Parathyroid adenoma (tissue), 2 donors: Measurements from ENCODE around the gene LRRC4C.

Experiments
- H2AFZ ChIP-seq: fragments of 300-600 bp; sonication (generic); one replicate; pipeline ENCODE4 v1.7.0; 2017; ENCODE audit warnings: antibody characterized with exemption, mild to moderate bottlenecking
- H3K27ac ChIP-seq: fragments of 300-600 bp; sonication (generic); one replicate; pipeline ENCODE4 v1.7.0; 2017
- H3K27me3 ChIP-seq: fragments of 300-600 bp; sonication (generic); one replicate; pipeline ENCODE4 v1.7.0; 2017; ENCODE audit warnings: low read length; ENCODE audit not compliant: control insufficient read depth, insufficient read depth
- H3K36me3 ChIP-seq: fragments of 300-600 bp; sonication (generic); one replicate; pipeline ENCODE4 v1.7.0; 2017; ENCODE audit warnings: low read length; ENCODE audit not compliant: control insufficient read depth, insufficient read depth
- H3K4me1 ChIP-seq: fragments of 300-600 bp; sonication (generic); one replicate; pipeline ENCODE4 v1.7.0; 2017; ENCODE audit warnings: control low read depth
- H3K4me2 ChIP-seq: fragments of 300-600 bp; sonication (generic); one replicate; pipeline ENCODE4 v1.7.0; 2017; ENCODE audit warnings: low read length
- H3K4me3 ChIP-seq: fragments of 300-600 bp; sonication (generic); one replicate; pipeline ENCODE4 v1.7.0; 2017; ENCODE audit warnings: low read depth, low read length
- H3K79me2 ChIP-seq: fragments of 300-600 bp; sonication (generic); one replicate; pipeline ENCODE4 v1.7.0; 2017; ENCODE audit warnings: control low read depth
- H3K9ac ChIP-seq: fragments of 300-600 bp; sonication (generic); one replicate; pipeline ENCODE4 v1.7.0; 2017; ENCODE audit warnings: mild to moderate bottlenecking
- H3K9me3 ChIP-seq: fragments of 300-600 bp; sonication (generic); one replicate; pipeline ENCODE4 v1.7.0; 2017; ENCODE audit warnings: low read length; ENCODE audit not compliant: control insufficient read depth
- CTCF ChIP-seq: fragments of 300-600 bp; sonication (generic); IDR thresholded peaks from one replicate; pipeline ENCODE4 v1.7.0; 2017; ENCODE audit warnings: antibody characterized with exemption, mild to moderate bottlenecking
- donor health status: primary hyperparathyroidism.

Gene LRRC4C

GRCh38 chr11:40255457-40255856 is 1204.0 kb downstream of the LRRC4C start:
- no peak for TF ChIP-seq CTCF
- Histone ChIP-seq H3K27ac (no peak overlapping the region), H3K9ac (no peak overlapping the region), H3K27me3 (no peaks in the 10 kb centered on the region), H3K79me2 (no peaks in the 10 kb centered on the region), H3K9me3 (no peaks in the 10 kb centered on the region), H3K4me3 (no peak overlapping the region), H3K4me2 (no peak overlapping the region), H3K36me3 (no peaks in the 10 kb centered on the region), H2AFZ (no peak overlapping the region), H3K4me1 (no peaks in the 10 kb centered on the region)

DNA sequence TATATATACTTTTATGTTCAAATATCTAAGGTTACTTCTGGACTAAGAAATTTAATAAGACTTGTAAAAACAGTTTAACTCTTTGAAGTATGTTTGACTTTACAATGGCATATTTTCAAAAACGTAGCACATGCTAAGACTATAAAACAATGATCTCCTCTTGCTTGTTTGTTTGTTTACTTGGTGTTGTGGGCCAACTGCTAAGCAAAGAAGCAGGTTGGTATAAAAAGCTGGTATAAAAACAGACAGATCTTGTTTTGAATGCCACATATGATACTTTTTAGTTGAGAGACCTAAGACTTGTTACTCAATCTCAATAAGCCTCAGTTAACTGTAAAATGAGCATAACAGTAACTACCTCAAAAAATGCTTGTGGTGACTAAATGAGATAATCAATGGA is 1206.3 kb downstream of the LRRC4C start:
- H2AFZ ChIP-seq, result no peak overlapping the region
- no peak overlapping the region for H3K9ac ChIP-seq
- TF ChIP-seq CTCF, result no peak
- no peaks in the 10 kb centered on the region for H3K36me3 ChIP-seq
- H3K4me3 ChIP-seq, result no peak overlapping the region
- no peak overlapping the region for H3K4me2 ChIP-seq
- H3K79me2 ChIP-seq, result no peaks in the 10 kb centered on the region
- no peaks in the 10 kb centered on the region for H3K4me1 ChIP-seq
- H3K27me3 ChIP-seq, result no peaks in the 10 kb centered on the region
- no peaks in the 10 kb centered on the region for H3K9me3 ChIP-seq
- no peak overlapping the region for H3K27ac ChIP-seq

GRCh38 chr11:40252236-40252635 is 1207.2 kb downstream of the LRRC4C start:
- Histone ChIP-seq H3K36me3 (no peaks in the 10 kb centered on the region), H3K27ac (no peak overlapping the region), H2AFZ (no peak overlapping the region), H3K4me1 (no peaks in the 10 kb centered on the region), H3K4me2 (no peak overlapping the region), H3K9ac (no peak overlapping the region), H3K79me2 (no peaks in the 10 kb centered on the region), H3K27me3 (no peaks in the 10 kb centered on the region), H3K9me3 (no peaks in the 10 kb centered on the region), H3K4me3 (no peak overlapping the region)
- TF ChIP-seq CTCF, result no peak

GRCh38 chr11:40246983-40247382 is 1212.5 kb downstream of the LRRC4C start:
- no peak overlapping the region for H3K9ac ChIP-seq
- no peak overlapping the region for H3K4me3 ChIP-seq
- no peaks in the 10 kb centered on the region for H3K79me2 ChIP-seq
- no peaks in the 10 kb centered on the region for H3K36me3 ChIP-seq
- no peak overlapping the region for H2AFZ ChIP-seq
- TF ChIP-seq CTCF, result no peak
- H3K4me2 ChIP-seq, result no peak overlapping the region
- no peaks in the 10 kb centered on the region for H3K9me3 ChIP-seq
- no peaks in the 10 kb centered on the region for H3K27me3 ChIP-seq
- H3K4me1 ChIP-seq, result no peaks in the 10 kb centered on the region
- no peak overlapping the region for H3K27ac ChIP-seq

GRCh38 chr11:40241524-40242051 is 1217.9 kb downstream of the LRRC4C start:
- Histone ChIP-seq H3K4me2 (no peak overlapping the region), H3K27me3 (no peaks in the 10 kb centered on the region), H3K4me3 (no peak overlapping the region), H2AFZ (no peak overlapping the region), H3K9ac (no peak overlapping the region), H3K9me3 (no peaks in the 10 kb centered on the region), H3K79me2 (no peaks in the 10 kb centered on the region), H3K36me3 (no peaks in the 10 kb centered on the region), H3K27ac (no peak overlapping the region), H3K4me1 (no peaks in the 10 kb centered on the region)
- TF ChIP-seq CTCF, result no peak
